RPMI7951 (cell line): Measurements from ENCODE around the gene LGALS12. TPM values are rescaled to one million over a fixed set of nuclear protein-coding genes. Genes with fewer than 3 reads are reported as not detected.
"Not testable (repeated sequence)": the region's sequence is repeated elsewhere in the genome, so short reads cannot be mapped to it uniquely, and the experiment has no call there.

Source experiments
- DNase-seq: peaks from one replicate; pipeline ENCODE4 v3.0.0-alpha.2; 2012; ENCODE audit warnings: low read depth
- total RNA-seq: library from RNA; depleted of rRNA; stranded (reverse); fragments of >200 nt; shearing (Covaris generic); gene quantifications from 2 replicates; pipeline ENCODE4 v1.2.3, GENCODE V29; 2014

Gene LGALS12
- total RNA-seq, 1 experiment from 2014 or later = 0.12 TPM

DNA sequence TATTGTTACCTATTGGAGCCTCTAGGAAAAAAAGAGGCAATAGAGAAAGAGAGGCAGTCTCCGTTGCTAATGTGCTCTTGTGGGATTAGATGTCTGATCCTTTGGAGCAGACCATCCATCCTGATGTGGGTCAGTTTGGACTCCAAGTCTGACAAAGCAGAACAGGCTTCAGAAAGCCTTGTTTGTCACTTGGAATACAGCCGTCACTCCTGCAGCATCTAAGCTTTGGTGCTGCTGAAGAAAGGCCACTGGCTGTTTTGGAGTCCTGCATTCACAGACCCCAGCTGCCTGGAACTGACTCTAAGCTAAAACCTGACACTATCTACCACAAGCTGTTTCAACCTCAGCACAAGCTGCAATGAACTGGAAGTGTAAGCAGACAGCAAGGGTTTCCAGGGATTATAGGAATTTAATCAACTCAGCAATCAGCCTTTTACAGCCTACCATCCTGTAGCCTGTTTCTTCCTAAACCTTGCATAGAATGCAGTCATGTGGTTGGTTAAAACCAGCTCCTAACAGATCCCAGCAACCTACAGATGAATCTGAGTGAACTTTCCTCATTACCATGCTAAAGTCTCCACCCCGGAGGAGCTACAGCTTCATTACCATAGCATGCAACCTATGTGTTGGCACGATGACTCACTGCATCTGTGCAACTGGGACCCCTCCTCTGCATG lies 27.1 kb downstream of the LGALS12 start:
- DNase-seq = no peak

DNA sequence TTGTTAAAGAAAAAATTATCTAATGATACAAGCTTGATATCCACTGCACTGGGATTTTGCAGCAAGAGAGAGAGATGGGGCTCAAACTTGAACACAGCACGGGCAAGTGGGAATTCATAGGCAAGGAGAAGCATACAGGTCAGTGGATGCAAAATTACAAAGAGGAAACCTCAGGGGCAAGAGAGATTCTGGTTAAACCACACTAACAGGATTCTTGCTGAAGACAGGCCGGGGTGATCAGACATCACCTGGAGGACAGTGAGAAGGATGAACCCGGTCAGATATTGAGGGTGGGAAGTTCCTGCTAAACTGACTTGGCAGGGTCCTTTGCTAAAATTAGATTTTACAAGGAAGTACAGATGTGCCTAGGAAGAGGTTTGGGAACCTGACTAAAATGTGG lies 28.2 kb downstream of the LGALS12 start:
- DNase-seq = no peak

DNA sequence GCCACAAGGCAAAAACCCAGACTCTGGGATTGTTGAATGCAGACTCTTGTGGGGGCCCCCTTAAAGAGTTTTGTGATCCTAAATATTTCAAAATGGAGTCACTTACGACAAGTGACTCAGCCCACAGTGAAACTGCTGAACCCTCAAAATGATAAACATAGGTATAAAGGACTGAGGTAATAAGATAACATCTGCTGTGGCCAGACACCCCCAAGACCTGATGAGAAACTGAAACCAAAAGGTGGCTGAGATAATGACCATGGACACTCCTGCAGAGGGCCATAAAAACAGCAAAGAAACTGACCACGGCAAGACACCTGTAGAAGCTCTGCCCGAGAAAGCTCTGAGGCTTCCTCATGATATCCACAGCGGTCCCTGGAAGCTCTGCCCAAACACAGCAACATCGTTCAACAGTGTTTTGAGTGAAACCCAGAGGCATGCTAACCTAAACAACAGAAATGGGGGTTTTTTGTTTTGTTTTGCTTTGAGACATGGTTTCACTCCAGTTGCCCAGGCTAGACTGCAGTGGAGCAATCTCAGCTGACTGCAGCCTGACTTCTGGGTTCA lies 29.1 kb downstream of the LGALS12 start:
- no peak for DNase-seq

DNA sequence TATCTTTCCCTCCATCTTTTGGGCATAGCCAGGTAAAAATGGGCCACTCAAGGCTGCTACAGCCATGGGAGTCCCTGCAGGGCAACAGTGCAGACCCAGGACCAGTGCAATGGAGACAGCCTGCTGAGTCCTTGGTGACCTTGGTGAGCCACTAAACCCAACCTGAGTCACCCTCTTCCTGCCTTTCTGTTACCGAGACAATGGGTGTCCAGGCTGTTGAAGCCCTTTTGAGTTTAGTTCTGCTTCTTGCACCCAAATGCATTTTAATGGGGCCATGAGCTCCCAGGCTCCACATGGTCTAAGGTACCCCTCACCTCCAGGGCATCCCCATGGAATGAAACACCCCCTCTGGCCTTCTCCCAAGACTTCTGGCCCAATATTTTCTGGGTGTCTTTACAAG lies 29.9 kb downstream of the LGALS12 start:
- no peak for DNase-seq

DNA sequence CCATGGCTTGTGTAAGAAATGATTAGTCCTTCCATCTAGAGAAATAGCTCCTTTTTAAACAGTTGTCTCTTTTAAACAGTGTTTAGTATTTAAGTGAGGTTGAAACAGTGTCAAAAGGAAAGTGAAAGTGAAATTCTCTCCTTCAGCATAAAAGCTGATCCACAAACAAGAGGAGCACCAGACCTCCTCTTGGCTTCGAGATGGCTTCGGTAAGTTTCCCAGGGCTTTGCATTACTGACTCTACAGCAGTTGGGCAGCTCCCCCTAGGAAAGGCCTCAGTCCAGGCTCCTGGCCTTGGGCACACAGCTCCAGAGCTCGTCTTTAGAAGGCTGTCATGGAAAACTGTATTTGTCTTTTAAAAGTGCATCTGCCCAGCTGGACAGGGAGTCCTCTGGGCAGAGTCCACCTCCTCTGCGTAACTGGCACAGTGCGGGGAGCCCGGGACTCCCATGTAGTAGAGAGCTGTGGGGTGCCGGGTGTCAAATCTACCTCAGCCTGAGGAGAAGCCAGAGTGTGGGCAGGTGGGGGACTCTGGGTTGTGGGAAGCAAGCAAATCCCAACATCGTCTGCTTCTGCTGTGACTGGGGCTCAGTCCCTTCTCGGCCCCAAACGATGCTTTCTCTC lies 30.9 kb downstream of the LGALS12 start, which contains the start of gene PLAAT4:
Gene PLAAT4, plus strand, starts transcription at position 140 of the 624 bp plus-strand sequence. Its CDS starts 61 bp downstream, at position 201.
- DNase-seq = peak; percentile 72

DNA sequence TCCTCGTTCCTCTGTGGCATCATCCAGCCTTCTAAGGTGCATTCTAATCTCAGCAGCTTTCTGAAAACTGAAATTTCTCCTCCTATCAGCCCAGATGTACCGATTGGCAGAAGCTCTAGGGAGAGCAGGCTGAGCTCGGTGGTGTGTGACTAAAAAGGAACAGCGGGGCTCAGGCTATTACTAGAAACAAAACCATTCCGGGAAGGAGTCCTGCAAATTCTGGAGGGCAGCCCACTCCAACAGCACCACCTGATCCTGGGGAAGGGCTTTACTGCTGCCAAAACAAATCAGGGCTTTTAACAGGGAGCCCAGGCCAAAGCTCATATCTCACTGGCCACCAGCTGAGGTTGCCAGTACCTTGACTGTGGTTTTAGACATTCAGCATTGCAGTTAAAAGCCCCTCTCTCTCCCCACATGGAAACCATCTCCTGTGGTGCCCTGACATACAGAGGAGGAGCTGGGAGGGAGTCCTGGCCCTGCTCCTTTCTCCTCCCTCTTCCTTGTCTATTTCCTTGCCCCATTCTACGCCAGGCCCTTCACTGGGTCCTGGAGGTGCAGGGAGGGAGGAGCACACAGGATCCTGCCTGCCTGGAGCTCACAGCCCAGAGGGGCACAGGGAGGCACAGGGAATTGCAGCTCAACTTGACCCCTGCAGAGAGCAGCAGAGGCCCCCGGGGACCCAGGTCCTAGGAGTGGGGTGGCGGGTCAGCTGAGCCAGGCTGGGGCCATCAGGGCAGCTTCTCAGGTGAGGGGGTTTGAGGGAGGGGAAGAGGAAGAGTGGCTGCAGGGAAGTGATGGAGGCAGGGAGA lies 31.6 kb downstream of the LGALS12 start:
- DNase-seq = peak; percentile 79

DNA sequence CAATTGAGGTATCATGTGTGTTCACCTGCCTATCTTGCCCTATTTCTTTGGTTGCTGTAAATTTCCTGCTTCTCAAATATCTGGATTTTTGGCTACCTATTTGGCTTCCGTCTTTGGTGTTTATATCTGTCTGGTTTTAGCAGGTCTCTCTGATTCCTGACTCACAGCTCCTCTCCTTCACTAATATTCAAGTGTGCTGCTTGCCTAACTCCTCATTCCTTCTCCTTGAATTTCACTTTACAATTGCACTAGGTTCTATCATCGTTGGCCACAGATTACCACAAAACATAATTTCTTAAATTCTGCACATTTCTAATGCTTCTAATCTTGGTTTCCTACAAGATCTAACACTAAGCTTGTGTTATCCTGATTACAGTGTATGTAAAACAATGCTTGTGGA lies 36.6 kb downstream of the LGALS12 start:
- DNase-seq = not testable (repeated sequence)

DNA sequence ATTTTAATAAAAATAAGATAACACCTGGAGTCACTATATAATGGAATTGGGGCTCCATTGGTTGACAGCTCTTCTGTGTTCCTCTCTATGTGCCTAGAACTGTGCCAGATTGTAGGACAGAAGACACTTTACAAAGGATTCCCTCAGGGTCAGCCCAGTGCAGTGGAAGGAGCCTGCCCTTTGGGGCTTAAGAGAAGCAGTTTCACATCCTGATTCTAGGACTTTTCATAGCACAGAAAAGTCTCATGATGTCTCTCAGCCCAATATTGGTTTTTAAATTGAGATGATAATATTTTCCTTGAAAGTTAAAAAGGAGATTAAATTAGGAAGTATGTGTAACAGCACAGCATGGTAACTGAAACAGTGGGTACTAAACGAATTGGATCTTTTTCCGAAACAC lies 37.8 kb downstream of the LGALS12 start:
- DNase-seq = no peak

DNA sequence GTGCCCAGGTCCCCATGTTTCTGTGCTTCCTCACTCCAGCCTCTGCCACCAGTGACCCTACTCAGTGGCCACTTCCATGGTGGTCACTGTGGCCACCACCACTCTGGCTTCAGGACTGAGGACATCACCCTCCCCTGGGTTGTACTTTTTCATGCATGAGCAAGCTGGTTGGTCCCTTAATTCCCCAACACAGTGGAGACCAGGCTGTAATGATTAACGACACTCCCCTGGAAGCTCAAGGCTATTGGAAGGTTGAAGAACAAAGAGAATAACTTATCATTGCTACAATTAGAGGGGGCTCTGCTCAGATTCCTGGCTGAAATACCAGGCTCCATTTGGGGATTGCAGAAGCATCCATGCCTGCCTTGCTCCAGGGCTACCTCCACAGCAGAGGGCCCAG lies 41.2 kb downstream of the LGALS12 start:
- no peak for DNase-seq

DNA sequence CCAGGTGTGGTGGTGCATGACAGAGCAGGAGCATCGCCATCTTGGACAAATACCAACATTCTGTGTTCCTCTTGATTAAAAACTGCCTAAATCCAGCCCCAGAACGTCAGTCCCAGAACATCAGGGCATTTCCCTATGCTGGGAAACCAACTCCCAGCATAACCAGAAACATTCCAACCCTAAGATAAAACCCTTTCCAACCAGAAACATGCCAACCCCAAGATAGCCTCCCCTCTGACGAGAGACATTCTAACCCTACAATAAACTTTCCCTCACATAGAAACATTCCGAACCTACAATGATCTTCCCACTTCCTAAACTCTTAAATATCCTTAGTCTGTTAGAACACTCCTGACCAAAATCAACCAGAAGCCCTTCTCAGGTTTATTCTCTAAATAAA lies 42.3 kb downstream of the LGALS12 start:
- no peak for DNase-seq

DNA sequence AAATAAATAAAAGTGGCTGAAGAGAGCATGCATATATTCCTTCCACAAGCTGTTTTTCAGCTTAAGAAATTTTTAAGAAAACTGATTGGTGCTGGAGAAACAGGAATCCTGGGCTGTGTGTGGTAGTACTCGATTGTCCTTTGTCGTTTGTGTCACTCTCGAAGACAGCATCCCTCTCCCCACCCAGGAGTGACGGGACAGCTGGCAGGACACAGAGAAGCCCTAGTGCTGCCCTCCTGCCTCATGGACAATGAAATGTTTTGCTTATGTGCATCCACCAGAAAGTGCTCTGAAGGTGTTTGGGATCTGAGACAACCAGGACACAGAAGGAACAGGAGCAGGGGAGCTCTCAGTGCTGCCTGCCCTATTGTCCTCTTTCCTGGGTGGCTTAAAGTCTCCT lies 43.5 kb downstream of the LGALS12 start:
- DNase-seq = no peak

DNA sequence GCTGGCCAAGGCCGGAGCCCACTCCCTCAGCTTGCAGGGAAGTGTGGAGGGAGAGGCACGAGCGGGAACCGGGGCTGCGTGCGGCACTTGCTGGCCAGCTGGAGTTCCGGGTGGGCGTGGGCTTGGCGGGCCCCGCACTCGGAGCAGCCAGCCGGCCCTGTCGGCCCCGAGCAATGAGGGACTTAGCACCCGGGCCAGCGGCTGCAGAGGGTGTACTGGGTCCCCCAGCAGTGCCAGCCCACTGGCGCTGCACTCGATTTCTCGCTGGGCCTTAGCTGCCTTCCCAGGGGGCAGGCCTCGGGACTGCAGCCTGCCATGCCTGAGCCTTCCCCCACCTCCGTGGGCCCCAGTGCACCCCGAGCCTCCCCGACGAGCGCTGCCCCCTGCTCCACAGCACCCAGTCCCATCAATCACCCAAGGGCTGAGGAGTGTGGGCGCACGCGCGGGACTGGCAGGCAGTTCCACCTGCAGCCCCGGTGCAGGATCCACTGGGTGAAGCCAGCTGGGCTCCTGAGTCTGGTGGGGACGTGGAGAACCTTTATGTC lies 44.3 kb downstream of the LGALS12 start:
- DNase-seq = not testable (repeated sequence)

DNA sequence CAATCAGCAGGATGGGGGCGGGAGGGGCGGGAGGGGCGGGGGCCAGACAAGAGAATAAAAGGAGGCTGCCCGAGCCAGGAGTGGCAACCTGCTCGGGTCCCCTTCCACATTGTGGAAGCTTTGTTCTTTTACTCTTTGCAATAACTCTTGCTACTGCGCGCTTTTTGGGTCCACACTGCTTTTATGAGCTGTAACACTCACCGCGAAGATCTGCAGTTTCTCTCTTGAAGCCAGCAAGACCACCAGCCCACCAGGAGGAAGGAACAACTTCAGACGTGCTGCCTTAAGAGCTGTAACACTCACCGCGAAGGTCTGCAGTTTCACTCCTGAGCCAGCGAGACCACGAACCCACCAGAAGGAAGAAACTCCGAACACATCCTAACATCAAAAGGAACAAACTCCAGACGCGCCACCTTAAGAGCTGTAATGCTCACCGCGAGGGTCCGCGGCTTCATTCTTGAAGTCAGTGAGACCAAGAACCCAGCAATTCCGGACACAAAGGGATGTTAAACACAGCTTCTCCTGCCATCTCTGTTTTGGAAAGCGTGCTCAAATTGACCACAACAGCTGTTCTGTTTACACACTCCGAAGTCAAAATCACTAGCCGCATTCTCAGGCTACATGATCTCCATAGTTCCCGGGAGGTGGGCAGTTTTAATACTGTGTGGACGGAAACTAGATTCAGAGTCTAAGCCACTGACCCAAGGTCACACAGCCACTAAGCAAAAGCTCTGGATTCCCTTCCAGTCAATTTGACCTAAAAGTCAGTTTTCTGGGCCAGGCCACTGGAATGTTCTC lies 45.4 kb downstream of the LGALS12 start:
- no peak for DNase-seq

DNA sequence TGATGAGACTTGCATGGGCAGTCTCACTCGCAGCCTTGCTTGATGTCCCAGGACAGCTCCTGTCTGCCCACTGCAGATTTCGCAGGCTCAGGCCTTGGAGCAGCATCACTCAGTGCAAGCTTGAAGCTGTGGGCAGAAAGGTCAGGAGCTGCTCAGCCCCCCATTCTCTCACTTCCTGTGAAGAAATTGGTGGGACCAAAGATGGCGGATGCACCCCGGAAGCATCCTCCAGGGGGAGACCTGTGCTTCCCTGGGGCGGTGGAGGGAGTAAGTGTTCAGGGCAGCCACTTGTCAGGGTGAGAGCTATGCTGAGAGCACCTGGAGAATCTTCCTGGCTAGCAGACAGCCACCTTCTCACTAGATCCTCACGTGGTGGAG lies 46.0 kb downstream of the LGALS12 start:
- no peak for DNase-seq

DNA sequence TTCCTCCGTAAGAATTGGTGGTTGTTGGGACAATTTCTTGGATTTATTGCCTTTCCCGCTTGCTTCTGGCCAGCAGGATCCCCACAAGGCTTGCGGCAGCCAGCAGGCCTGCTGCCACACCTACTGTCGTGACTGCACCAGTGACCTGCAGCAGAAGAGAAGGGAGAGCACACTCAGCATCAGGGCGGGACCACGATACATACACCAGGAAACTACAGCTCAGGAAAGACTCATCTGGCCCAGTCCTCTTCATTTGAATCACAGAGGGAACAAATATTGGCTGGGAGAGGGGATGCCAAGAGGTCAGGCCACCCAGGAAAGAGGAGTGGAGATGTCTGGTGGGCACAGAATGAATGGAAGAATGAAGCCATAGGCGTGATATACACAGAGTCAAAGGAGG lies 47.0 kb downstream of the LGALS12 start:
- no peak for DNase-seq

DNA sequence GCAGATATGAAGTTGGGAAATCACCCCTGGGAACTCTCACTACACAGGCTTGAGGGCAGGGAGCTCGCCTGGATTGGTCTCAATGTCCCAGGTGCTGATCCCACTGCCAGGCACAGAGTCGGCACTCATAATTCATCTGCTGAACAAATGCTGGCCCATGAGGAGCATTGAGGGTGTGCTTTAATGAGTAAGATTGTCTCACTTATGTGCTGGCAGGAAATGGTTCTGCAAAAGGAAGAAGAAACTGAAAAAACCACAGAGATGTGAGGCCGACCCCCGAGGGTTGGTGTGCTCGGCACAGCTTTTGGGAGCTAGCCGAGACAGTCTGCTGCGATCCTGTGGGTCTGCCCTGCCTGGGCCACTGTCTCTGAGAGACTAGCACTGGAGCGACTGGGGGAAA lies 47.9 kb downstream of the LGALS12 start:
- DNase-seq = peak; percentile 40

DNA sequence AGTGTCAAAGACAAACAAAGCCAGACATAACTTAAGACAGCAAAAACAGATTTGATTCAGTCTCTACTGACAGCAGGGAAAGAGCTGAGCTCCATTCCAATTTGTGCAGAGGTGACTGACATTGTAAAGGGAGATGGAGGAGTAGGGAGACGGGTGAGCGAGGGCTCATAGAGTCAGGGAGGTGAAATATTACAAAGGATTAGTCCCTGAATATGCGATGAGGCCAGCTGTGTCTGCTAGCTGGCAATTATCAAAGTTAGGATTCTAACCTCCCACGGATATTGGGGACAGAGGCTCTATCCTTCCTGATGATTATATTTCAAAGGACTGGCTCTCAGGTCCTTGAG lies 49.0 kb downstream of the LGALS12 start:
- no peak for DNase-seq

DNA sequence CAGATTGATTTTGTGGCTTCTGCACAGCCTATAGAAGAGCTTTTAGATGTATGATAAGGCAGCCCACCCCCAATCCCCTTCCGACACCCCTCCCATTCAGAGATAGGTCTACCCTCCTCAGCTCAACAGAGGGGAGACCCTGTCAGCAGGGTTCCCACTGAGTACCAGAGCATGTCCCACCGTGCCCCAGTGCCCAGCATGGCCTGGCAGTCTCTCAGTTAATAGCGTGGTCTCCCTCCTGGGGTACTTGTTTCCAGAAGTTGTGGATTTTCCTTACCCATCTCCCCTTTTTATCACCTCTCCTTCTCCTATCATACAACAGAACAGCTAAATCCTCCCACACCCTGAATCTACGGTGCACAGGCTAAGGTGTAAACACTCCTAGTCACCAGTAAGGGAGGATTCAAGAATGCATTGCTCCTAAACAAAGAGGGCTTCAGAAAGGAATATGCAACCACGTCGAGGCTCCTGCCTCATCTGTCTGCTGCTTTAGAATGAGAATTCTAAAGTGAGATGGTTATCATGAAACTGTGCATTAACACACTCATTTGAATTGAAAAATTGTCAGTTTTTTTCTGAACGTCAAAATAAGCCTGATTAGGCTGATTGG lies 50.6 kb downstream of the LGALS12 start:
- no peak for DNase-seq

DNA sequence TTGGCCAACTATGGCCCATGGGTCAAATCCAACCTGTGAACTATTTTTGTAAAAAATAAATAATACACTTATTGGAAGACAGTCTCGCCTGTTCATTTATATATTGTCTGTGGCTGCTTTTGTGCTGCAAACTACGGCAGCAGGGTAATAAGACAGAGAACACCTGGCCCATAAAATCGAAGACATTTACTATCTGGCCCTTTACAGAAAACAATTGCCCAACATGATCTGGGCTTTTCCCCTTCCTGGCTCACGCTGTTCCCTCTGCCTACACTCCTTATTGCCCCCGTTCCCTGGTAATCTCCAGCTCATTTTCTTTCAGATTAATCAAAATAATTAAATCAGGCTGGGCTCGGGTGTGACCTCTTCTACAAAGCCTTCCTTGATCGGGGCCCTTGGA lies 51.7 kb downstream of the LGALS12 start:
- no peak for DNase-seq

DNA sequence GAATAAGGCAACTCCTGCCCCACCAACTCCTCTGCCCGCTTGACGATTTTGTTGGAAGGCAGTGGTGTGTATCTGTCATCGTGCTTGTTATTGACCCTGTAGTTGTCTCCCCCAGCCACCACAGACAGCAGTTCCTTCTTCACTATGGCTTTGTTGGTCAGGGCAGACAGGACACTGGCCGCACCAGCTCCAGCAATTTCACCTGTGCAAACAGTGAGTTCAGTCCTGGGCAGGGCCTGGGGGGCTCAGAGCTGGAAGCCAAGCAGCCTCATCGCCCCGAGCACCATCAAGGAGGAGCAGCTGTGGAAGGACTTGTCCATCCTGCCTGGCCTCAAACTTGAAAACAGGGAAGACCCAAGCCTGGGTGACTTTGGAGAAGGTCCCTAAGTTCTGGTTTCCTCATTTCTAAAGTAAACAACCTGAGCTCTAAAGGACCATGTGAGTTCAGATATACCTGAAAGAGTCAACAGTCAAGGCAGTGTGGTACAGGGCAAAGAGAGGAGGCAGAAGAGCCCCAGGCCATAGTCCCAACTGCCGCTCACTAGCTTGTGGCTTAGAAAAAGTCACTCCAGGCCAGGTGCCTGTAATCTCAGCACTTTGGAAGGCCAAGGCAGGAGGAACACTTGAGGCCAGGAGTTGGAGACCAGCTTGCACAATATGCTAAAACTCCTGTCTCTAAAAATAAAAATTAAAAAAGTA lies 52.7 kb downstream of the LGALS12 start:
- DNase-seq = no peak
